IMR-90 (cell line): ENCODE data around the gene NIPBL. TPM values are rescaled to one million over a fixed set of nuclear protein-coding genes. Genes with fewer than 3 reads are reported as not detected.

Experiments
- ATAC-seq: fragments of 200-7000 bp; cut with Tn5 transposase; 2 replicates; pipeline ENCODE4 v1.9.1; 2020; ENCODE audit warnings: low read depth, mild to moderate bottlenecking, moderate library complexity
- BruUV-seq: library from RNA; stranded (reverse); fragments of 400-500 nt; replicated peaks from 2 replicates; lab custom pipeline; 2021; lab: Mats Ljungman, UMichigan
- CTCF ChIA-PET: fragments of 300-600 bp; formaldehyde crosslinking; extraction: SDS; loops from one replicate; lab custom pipeline; 2021; ENCODE audit warnings: antibody characterized with exemption; lab: Yijun Ruan, JAX
- POLR2A ChIA-PET: fragments of 300-600 bp; sonication (Branson Sonifier 250); formaldehyde crosslinking; loops from one replicate; lab custom pipeline; 2022; ENCODE audit warnings: antibody characterized with exemption; ENCODE audit not compliant: unreplicated experiment; lab: Charles Lee
- DNase-seq: peaks from one replicate; pipeline ENCODE4 v3.0.0; 2013
- H2AFZ ChIP-seq: replicated peaks from 2 replicates; pipeline ENCODE3; 2013; ENCODE audit warnings: low read length, mild to moderate bottlenecking; ENCODE audit not compliant: poor library complexity
- H2AK5ac ChIP-seq: 2 replicates; pipeline ENCODE4 v1.6.1; 2013; ENCODE audit warnings: low read depth, low read length, inconsistent platforms
- H2AK9ac ChIP-seq: replicated peaks from 2 replicates; pipeline ENCODE3; 2013; ENCODE audit warnings: mild to moderate bottlenecking, low read depth, low read length, moderate library complexity; ENCODE audit not compliant: poor library complexity
- H2BK120ac ChIP-seq: 2 replicates; pipeline ENCODE4 v1.6.1; 2013; ENCODE audit warnings: low read depth, low read length, inconsistent platforms
- H2BK15ac ChIP-seq: 3 replicates; pipeline ENCODE4 v1.6.1; 2013; ENCODE audit warnings: low read depth, low read length, inconsistent platforms
- H2BK20ac ChIP-seq: 2 replicates; pipeline ENCODE4 v1.6.1; 2013; ENCODE audit warnings: low read depth, mild to moderate bottlenecking, inconsistent platforms, low read length, moderate library complexity
- H2BK5ac ChIP-seq: 2 replicates; pipeline ENCODE4 v1.6.1; 2013; ENCODE audit warnings: mild to moderate bottlenecking, low read depth, low read length, inconsistent platforms; ENCODE audit not compliant: poor library complexity, severe bottlenecking
- H3K14ac ChIP-seq: replicated peaks from 2 replicates; pipeline ENCODE4 v1.6.1; 2013; ENCODE audit warnings: low read depth, low read length, inconsistent platforms
- H3K18ac ChIP-seq: 2 replicates; pipeline ENCODE4 v1.6.1; 2013; ENCODE audit warnings: low read depth, low read length, control low read depth
- H3K23ac ChIP-seq: 2 replicates; pipeline ENCODE4 v1.6.1; 2013; ENCODE audit warnings: low read depth, low read length, inconsistent platforms
- H3K27ac ChIP-seq: 2 replicates; pipeline ENCODE4 v1.5.1; 2013; ENCODE audit warnings: mild to moderate bottlenecking, control low read depth, low read length; ENCODE audit not compliant: insufficient read depth
- H3K27me3 ChIP-seq: 2 replicates; pipeline ENCODE4 v1.6.1; 2013; ENCODE audit warnings: low read length; ENCODE audit not compliant: control insufficient read depth, insufficient read depth
- H3K36me3 ChIP-seq: 2 replicates; pipeline ENCODE4 v1.6.1; 2013; ENCODE audit warnings: low read length, mixed read lengths; ENCODE audit not compliant: control insufficient read depth, insufficient read depth
- H3K4ac ChIP-seq: 2 replicates; pipeline ENCODE4 v1.6.1; 2013; ENCODE audit warnings: low read depth, low read length, inconsistent platforms
- H3K4me1 ChIP-seq: 2 replicates; pipeline ENCODE4 v1.6.1; 2013; ENCODE audit warnings: low read length, mixed read lengths; ENCODE audit not compliant: control insufficient read depth, insufficient read depth
- H3K4me2 ChIP-seq: 2 replicates; pipeline ENCODE4 v1.6.1; 2013; ENCODE audit warnings: low read depth, mild to moderate bottlenecking, control low read depth, low read length, moderate library complexity
- H3K4me3 ChIP-seq: 2 replicates; pipeline ENCODE4 v1.5.1; 2013; ENCODE audit warnings: low read depth, mild to moderate bottlenecking, control low read depth, low read length, moderate library complexity; ENCODE audit not compliant: insufficient read depth
- H3K56ac ChIP-seq: 2 replicates; pipeline ENCODE4 v1.6.1; 2013; ENCODE audit warnings: low read length, inconsistent platforms; ENCODE audit not compliant: insufficient read depth; ENCODE audit errors: extremely low read depth
- H3K79me1 ChIP-seq, 2 experiments: 2 replicates each; pipeline ENCODE4 v1.6.1; 2013; ENCODE audit warnings: low read length in 2 of 2, inconsistent platforms in 1 of 2, low read depth in 1 of 2
- H3K9ac ChIP-seq: 2 replicates; pipeline ENCODE4 v1.6.1; 2013; ENCODE audit warnings: low read depth, low read length, control low read depth
- H3K9me1 ChIP-seq: 2 replicates; pipeline ENCODE4 v1.6.1; 2013; ENCODE audit warnings: low read length, inconsistent platforms; ENCODE audit not compliant: insufficient read depth
- H3K9me3 ChIP-seq: 2 replicates; pipeline ENCODE4 v1.6.1; 2013; ENCODE audit warnings: low read length; ENCODE audit not compliant: control insufficient read depth, insufficient read depth
- H4K20me1 ChIP-seq: 2 replicates; pipeline ENCODE4 v1.6.1; 2013; ENCODE audit warnings: low read length, inconsistent platforms; ENCODE audit not compliant: insufficient read depth
- H4K5ac ChIP-seq: 2 replicates; pipeline ENCODE4 v1.6.1; 2013; ENCODE audit warnings: mild to moderate bottlenecking, low read depth, low read length, control low read depth
- H4K8ac ChIP-seq, 2 experiments: 2 replicates each; pipeline ENCODE4 v1.6.1; 2013; ENCODE audit warnings: low read depth in 2 of 2, low read length in 2 of 2, control low read depth in 1 of 2, inconsistent platforms in 1 of 2
- H4K91ac ChIP-seq: 2 replicates; pipeline ENCODE4 v1.6.1; 2013; ENCODE audit warnings: low read depth, low read length, inconsistent platforms; ENCODE audit not compliant: insufficient read depth
- CHD1 ChIP-seq: IDR thresholded peaks from 2 replicates; pipeline ENCODE4 v1.6.1; 2012; ENCODE audit warnings: low read depth, low read length, improper control_type of control experiment
- FOS ChIP-seq: fragments of 150-350 bp; IDR thresholded peaks from 2 replicates; pipeline ENCODE4 v1.6.1; 2016; ENCODE audit warnings: low read depth, low read length
- MAZ ChIP-seq: IDR thresholded peaks from 2 replicates; pipeline ENCODE4 v1.6.1; 2012; ENCODE audit warnings: low read depth, mild to moderate bottlenecking, low read length, improper control_type of control experiment, moderate library complexity, borderline replicate concordance
- USF2 ChIP-seq: fragments of 150-350 bp; IDR thresholded peaks from 2 replicates; pipeline ENCODE4 v1.6.1; 2017; ENCODE audit warnings: mild to moderate bottlenecking, antibody characterized with exemption, low read length, low read depth
- WGBS, 2 experiments: methylation state at CpG; one replicate each; pipeline versions ENCODE4 v1.1.5 to v1.1.7; 2013; ENCODE audit warnings: missing lambda C conversion rate in 2 of 2; ENCODE audit not compliant: insufficient read length in 1 of 2; ENCODE audit errors: extremely low coverage in 2 of 2; 5-methylcytosine and 5-hydroxymethylcytosine counted together
- dilution Hi-C: fragments of 300-500 bp; cut with HindIII; formaldehyde crosslinking; loops from one replicate; pipeline ENCODE4 v1.14.3; 2018; ENCODE audit warnings: low sequenced_read_pairs; ENCODE audit not compliant: unreplicated experiment
- in situ Hi-C: fragments of 300-500 bp; cut with MboI; formaldehyde crosslinking; loops from 3 replicates; pipeline ENCODE4 v1.14.3; 2019; ENCODE audit warnings: low sequenced_read_pairs, inconsistent platforms, mixed read lengths
- intact Hi-C: fragments of 100-400 bp; cut with micrococcal nuclease; formaldehyde crosslinking; loops from 2 replicates; pipeline ENCODE4 v1.10.0; 2022
- polyA plus RNA-seq, 3 experiments: library from polyadenylated mRNA; depleted of rRNA; stranded (reverse); fragments of >200 nt; gene quantifications; 2 replicates each; pipeline ENCODE4 v1.2.3, GENCODE V29; 2012; ENCODE audit warnings: low replicate concordance in 1 of 3
- total RNA-seq: library from RNA; depleted of rRNA; stranded (reverse); fragments of >200 nt; gene quantifications from 2 replicates; pipeline ENCODE4 v1.2.3, GENCODE V29; 2012

NIPBL gene
- total and polyA plus RNA-seq, 2 of the 4 experiments (the other 2 are of a cell fraction): 8.4 to 46.4 TPM

- DNase-seq: no peak
- CTCF ChIA-PET: no interaction called here
These were observed 235.1 kb downstream of the NIPBL start for GRCh38 chr5:37111426-37112382.

More at GRCh38 chr5:37111426-37112382, 235.1 kb downstream of the NIPBL start:
- Histone ChIP-seq H3K9ac (no peak overlapping the region), H3K14ac (no peak overlapping the region), H4K5ac (no peak overlapping the region), H2AFZ (no peak overlapping the region), H4K91ac (no peak overlapping the region), H3K18ac (no peak overlapping the region), H4K20me1 (no peaks in the 10 kb centered on the region), H3K23ac (no peak overlapping the region), H3K27me3 (no peaks in the 10 kb centered on the region), H3K4me2 (no peak overlapping the region), H2BK15ac (no peak overlapping the region), H3K36me3 (peaks cover 20% of the 10 kb centered on the region), H3K4me1 (no peaks in the 10 kb centered on the region), H3K56ac (no peak overlapping the region), H2BK5ac (no peak overlapping the region), H2BK120ac (no peak overlapping the region), H2BK20ac (no peak overlapping the region), H3K79me1 (no peaks in the 10 kb centered on the region), H2AK5ac (no peak overlapping the region), H3K4me3 (no peak overlapping the region), H3K9me3 (no peaks in the 10 kb centered on the region), H3K9me1 (no peaks in the 10 kb centered on the region), H3K4ac (no peak overlapping the region), H4K8ac (no peak overlapping the region), H2AK9ac (no peak overlapping the region), H3K27ac (no peak overlapping the region)
- no peak for ATAC-seq
- TF ChIP-seq USF2 (no peak), MAZ (no peak), CHD1 (no peak), FOS (no peak)
- in situ Hi-C loops: no loop called here
- POLR2A ChIA-PET: no interaction called here
- dilution Hi-C loops: no loop called here
- intact Hi-C loops: no loop called here
- BruUV-seq: no TSS peak
- WGBS, 2 experiments: no CpG with 5 or more reads among the region's 4 CpGs
